ENCODE measurements around the gene TRIM34. TPM values are rescaled to one million over a fixed set of nuclear protein-coding genes. Genes with fewer than 3 reads are reported as not detected.
"Not testable (repeated sequence)": the region's sequence is repeated elsewhere in the genome, so short reads cannot be mapped to it uniquely, and the experiment has no call there.

TRIM34 gene
- total RNA-seq, 2 donors from 2014 or later, result 9.0 to 10.7 TPM

DNA sequence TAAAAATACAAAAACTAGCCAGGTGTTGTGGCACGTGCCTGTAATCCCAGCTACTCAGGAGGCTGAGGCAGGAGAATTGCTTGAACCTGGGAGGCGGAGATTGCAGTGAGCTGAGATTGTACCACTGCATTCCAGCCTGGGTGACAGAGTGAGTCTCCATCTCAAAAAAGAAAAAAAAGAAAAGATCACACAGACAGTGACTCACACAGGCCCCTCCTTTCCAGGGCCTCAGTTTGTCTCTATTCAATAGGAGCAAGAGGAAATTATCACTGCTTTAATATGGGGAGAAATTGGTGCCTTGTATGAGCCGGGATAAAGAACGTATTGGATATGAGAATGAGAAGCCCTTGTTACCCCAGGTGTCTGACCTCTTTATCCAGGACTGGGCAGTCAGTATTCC, 22.0 kb upstream of the TRIM34 start:
- DNase-seq; H3K4me1 Mint-ChIP-seq (ENCODE audit: low read depth); H3K27ac Mint-ChIP-seq; H3K9me3 Mint-ChIP-seq; H3K4me3 Mint-ChIP-seq; H3K36me3 Mint-ChIP-seq (ENCODE audit: insufficient read depth in 2 of 2); H3K27me3 Mint-ChIP-seq (ENCODE audit: low read depth); ATAC-seq (replicated peaks in 1 of 2): not testable (repeated sequence)

DNA sequence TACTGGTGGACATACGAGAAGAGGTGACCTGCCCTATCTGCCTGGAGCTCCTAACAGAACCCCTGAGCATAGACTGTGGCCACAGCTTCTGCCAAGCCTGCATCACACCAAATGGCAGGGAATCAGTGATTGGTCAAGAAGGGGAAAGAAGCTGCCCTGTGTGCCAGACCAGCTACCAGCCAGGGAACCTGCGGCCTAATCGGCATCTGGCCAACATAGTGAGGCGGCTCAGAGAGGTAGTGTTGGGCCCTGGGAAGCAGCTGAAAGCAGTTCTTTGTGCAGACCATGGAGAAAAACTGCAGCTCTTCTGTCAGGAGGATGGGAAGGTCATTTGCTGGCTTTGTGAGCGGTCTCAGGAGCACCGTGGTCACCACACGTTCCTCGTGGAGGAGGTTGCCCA, 21.5 kb upstream of the TRIM34 start:
- ATAC-seq (replicated peaks in 1 of 2) (no peak), DNase-seq (no peak)
- Mint-ChIP-seq H3K4me3 (no peak overlapping the region), H3K36me3 (ENCODE audit: insufficient read depth in 2 of 2) (no peaks in the 10 kb centered on the region), H3K9me3 (no peaks in the 10 kb centered on the region), H3K4me1 (ENCODE audit: low read depth) (no peaks in the 10 kb centered on the region), H3K27me3 (ENCODE audit: low read depth) (no peaks in the 10 kb centered on the region), H3K27ac (no peak overlapping the region)

DNA sequence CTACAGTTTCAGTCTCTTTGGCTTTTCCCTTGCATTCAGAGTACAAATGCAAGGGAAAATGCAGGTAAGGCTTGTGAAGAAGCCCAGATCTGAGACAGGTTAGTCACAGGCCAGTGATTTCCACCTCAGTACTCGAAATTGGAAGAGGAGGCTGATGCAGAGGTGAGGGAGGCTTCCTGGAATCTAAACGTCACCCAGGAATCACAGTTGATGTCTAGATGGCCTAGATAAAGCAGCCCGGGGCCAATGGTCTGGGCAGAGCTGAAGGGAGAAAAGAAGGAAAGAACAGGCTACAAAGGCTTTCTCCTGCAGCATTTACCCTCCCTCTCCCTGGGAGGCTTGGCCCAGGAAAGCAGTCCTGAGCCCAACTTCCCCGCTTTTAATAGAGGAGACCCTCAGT, 19.9 kb upstream of the TRIM34 start:
- ATAC-seq (replicated peaks in 1 of 2) (peak in 1 of 2 donors; percentile 10), DNase-seq (no peak)
- no peaks in the 10 kb centered on the region for H3K27me3 Mint-ChIP-seq (ENCODE audit: low read depth)
- H3K9me3 Mint-ChIP-seq, result no peaks in the 10 kb centered on the region
- H3K4me1 Mint-ChIP-seq (ENCODE audit: low read depth), result no peaks in the 10 kb centered on the region
- H3K4me3 Mint-ChIP-seq, result no peak overlapping the region
- no peak overlapping the region for H3K27ac Mint-ChIP-seq
- H3K36me3 Mint-ChIP-seq (ENCODE audit: insufficient read depth in 2 of 2), result no peaks in the 10 kb centered on the region

DNA sequence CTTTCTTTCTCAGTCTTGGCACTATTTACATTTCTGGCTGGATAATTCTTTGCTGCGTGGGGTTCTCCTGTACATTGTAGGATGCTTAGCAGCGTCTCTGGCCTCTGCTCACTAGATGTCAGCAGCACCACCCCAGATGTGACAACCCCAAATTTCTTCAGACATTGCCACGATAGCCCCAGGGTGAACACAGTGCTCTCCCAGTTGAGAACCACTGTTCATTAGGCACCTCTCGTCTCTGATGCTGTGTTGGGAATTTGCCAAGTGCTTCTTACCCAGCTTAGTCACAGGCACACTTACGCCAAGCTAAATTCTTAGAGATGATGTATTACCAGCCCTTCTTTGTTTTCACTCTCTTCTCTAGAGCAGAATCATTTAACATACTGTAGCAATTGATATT, 19.0 kb upstream of the TRIM34 start:
- ATAC-seq (replicated peaks in 1 of 2), result no peak
- H3K27me3 Mint-ChIP-seq (ENCODE audit: low read depth), result no peaks in the 10 kb centered on the region
- no peaks in the 10 kb centered on the region for H3K4me1 Mint-ChIP-seq (ENCODE audit: low read depth)
- H3K9me3 Mint-ChIP-seq, result no peaks in the 10 kb centered on the region
- no peak overlapping the region for H3K27ac Mint-ChIP-seq
- no peaks in the 10 kb centered on the region for H3K36me3 Mint-ChIP-seq (ENCODE audit: insufficient read depth in 2 of 2)
- no peak overlapping the region for H3K4me3 Mint-ChIP-seq
- no peak for DNase-seq

DNA sequence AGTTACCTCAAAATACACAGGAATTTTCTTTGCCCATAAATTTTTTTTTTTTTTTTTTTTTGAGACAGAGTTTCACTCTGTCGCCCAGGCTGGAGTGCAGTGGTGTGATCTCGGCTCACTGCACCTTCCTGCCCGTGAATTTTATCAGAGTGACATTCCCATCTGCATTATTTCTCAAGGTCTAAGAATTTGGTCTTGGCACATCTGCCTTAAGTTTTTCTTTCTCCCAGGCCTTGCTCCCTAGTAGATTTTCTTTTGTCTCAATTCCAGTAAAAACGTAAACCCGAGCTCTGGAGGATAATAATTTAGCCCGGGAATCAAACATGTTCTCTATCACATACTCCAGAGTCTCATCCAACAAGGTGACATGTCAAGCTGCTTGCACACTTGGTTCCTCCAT, 16.0 kb upstream of the TRIM34 start:
- H3K27me3 Mint-ChIP-seq (ENCODE audit: low read depth), result no peaks in the 10 kb centered on the region
- DNase-seq (no peak), ATAC-seq (replicated peaks in 1 of 2) (no peak)
- no peaks in the 10 kb centered on the region for H3K9me3 Mint-ChIP-seq
- no peaks in the 10 kb centered on the region for H3K4me1 Mint-ChIP-seq (ENCODE audit: low read depth)
- no peak overlapping the region for H3K4me3 Mint-ChIP-seq
- H3K27ac Mint-ChIP-seq, result no peak overlapping the region
- no peaks in the 10 kb centered on the region for H3K36me3 Mint-ChIP-seq (ENCODE audit: insufficient read depth in 2 of 2)

DNA sequence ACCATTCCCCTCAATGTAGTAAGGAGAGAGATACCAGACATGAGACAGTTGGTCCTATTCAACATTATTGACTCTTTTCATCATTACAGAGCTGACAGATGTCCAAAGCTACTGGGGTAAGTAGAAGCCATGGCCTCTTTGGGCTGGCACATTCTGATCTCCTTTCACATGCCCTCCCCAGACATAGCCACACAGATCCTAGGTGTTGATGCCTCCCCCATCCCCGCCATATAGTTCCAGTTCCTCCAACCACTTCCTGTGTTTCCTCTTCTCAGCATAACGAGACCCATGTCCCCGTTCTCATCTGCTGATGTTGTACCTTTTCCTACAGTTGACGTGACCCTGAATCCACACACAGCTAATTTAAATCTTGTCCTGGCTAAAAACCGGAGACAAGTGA, 14.4 kb upstream of the TRIM34 start:
- no peaks in the 10 kb centered on the region for H3K9me3 Mint-ChIP-seq
- no peak overlapping the region for H3K4me3 Mint-ChIP-seq
- H3K36me3 Mint-ChIP-seq (ENCODE audit: insufficient read depth in 2 of 2), result no peaks in the 10 kb centered on the region
- DNase-seq, result no peak
- no peak overlapping the region for H3K27ac Mint-ChIP-seq
- no peak for ATAC-seq (replicated peaks in 1 of 2)
- no peaks in the 10 kb centered on the region for H3K27me3 Mint-ChIP-seq (ENCODE audit: low read depth)
- no peaks in the 10 kb centered on the region for H3K4me1 Mint-ChIP-seq (ENCODE audit: low read depth)

DNA sequence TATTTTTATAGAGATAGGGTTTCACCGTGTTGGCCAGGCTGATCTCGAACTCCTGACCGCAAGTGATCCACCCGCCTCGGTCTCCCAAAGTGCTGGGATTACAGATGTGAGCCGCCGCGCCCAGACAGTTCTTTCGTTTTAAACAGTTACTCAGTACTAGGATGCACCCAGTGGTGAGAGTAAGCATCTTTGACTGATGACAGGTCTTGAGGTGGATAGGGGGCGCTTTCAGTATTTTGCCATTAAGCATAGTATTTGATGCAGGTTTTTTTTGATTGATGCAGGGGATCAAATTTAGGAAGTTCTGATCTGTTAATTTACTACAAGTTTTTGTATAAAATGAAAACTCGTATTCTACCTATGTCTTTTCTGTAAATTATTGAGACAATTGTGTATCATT, 13.2 kb upstream of the TRIM34 start:
- Mint-ChIP-seq H3K27ac (no peak overlapping the region), H3K9me3 (no peaks in the 10 kb centered on the region), H3K4me3 (no peak overlapping the region), H3K27me3 (ENCODE audit: low read depth) (no peaks in the 10 kb centered on the region), H3K4me1 (ENCODE audit: low read depth) (no peaks in the 10 kb centered on the region), H3K36me3 (ENCODE audit: insufficient read depth in 2 of 2) (no peaks in the 10 kb centered on the region)
- ATAC-seq (replicated peaks in 1 of 2) (no peak), DNase-seq (no peak)

DNA sequence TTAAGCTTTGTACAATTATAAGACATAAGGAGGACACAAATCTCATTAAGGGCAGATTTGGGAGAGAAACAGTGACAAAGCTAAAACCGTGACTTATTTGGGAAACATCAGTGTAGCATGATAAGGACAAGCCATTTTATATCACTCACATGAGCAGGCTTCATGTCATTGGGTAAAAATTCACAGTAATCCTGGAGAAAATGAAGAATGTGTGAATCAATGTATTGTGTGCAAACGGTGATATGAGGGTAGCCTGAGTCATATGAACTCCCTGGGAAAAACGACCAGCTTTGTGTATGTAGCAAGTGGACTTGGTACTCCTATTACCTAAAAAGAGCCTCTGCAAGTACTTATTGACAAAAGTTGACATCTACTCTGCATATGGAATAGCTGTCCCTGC, 6.0 kb upstream of the TRIM34 start:
- ATAC-seq (replicated peaks in 1 of 2), result no peak
- Mint-ChIP-seq H3K4me3 (no peak overlapping the region), H3K4me1 (ENCODE audit: low read depth) (peaks cover 3% of the 10 kb centered on the region), H3K27ac (peak overlapping the region; percentile 34), H3K27me3 (ENCODE audit: low read depth) (no peaks in the 10 kb centered on the region), H3K36me3 (ENCODE audit: insufficient read depth in 2 of 2) (no peaks in the 10 kb centered on the region), H3K9me3 (no peaks in the 10 kb centered on the region)
- no peak for DNase-seq

DNA sequence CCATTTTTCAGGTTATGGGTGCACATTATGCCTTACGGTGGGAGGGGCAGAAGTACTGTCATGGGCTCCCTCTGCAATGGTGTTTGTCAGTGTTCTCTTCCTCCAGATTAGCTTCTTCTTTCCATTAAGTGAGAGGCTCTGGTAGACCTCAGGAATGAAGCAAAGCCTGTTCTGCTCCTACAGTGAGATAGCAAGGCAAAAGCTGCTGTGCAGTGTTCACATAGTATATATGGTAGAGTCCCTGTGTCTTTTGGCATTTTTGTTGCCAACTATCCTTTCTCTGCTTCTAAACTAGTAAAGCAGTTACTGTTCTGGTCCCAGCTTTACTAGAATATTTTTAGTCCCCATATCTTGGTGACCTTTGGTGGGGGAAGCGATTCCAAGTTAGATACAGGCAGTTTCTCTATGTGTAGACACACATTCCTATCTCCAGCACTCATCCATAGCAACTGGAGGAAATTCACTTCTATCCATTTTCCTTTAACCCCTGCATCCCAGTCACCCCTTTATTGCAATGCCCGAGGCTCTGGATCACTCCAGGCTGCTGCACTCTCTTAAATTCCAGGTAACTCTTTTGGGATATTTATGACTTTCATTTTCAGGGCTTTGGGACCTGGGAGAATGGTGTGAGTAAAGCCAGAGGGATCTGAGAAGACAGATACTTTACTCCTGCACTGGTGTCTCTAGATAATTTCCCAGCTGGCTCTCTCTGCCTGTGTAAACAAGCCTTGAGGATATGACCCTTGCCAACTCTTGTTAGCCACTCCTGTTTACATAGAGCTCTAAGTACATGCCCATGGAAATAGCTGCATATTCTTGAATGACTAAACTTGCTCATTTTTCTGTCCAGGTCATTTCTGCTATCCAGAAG, 3.9 kb upstream of the TRIM34 start:
- Mint-ChIP-seq H3K27me3 (ENCODE audit: low read depth) (no peaks in the 10 kb centered on the region), H3K27ac (no peak overlapping the region), H3K36me3 (ENCODE audit: insufficient read depth in 2 of 2) (peaks cover 0 to 2% of the 10 kb centered on the region in 2 donors), H3K4me3 (no peak overlapping the region), H3K4me1 (ENCODE audit: low read depth) (peaks cover 17% of the 10 kb centered on the region), H3K9me3 (no peaks in the 10 kb centered on the region)
- DNase-seq (no peak), ATAC-seq (replicated peaks in 1 of 2) (no peak)

DNA sequence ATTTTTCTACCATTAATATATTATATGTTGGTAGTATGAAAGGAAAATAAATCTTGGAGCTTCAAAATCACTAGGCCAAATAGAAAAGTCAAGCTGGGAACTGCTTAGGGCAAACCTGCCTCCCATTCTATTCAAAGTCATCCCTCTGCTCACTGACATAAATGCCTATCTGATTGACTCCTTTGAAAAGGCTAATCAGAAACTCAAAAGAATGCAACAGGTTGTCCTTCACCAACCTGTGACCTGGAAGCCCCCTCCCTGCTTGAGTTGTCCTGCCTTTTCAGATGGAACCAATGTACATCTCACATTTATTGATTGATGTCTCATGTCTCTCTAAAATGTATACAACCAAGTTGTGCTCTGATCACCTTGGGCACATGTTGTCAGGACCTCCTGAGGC, 3.2 kb upstream of the TRIM34 start:
- ATAC-seq (replicated peaks in 1 of 2) (no peak), DNase-seq (no peak)
- Mint-ChIP-seq H3K36me3 (ENCODE audit: insufficient read depth in 2 of 2) (peaks cover 2 to 3% of the 10 kb centered on the region in 2 donors), H3K27me3 (ENCODE audit: low read depth) (no peaks in the 10 kb centered on the region), H3K9me3 (no peaks in the 10 kb centered on the region), H3K4me3 (no peak overlapping the region), H3K27ac (no peak overlapping the region), H3K4me1 (ENCODE audit: low read depth) (peaks cover 24% of the 10 kb centered on the region)

DNA sequence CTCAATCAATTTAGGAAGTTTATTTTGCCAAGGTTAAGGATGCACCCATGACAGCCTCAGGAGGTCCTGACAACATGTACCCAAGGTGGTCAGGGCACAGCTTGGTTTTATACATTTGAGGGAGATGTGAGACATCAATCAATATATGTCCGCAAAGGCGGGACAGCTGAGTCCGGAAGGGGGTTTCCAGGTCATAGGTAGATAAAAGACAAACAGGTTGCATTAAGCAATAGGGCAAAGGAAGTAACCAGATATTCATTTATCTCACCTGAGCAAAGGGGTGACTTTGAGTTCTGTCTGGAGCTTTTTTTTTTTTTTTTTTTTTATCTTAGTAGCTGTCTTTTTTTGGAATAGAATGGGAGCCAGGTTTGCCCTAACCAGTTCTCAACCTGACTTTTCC, 2.0 kb upstream of the TRIM34 start:
- Mint-ChIP-seq H3K9me3 (no peaks in the 10 kb centered on the region), H3K27me3 (ENCODE audit: low read depth) (no peaks in the 10 kb centered on the region), H3K36me3 (ENCODE audit: insufficient read depth in 2 of 2) (peaks cover 2 to 3% of the 10 kb centered on the region in 2 donors), H3K4me3 (no peak overlapping the region), H3K4me1 (ENCODE audit: low read depth) (peaks cover 37% of the 10 kb centered on the region), H3K27ac (no peak overlapping the region)
- ATAC-seq (replicated peaks in 1 of 2) (no peak), DNase-seq (no peak)

DNA sequence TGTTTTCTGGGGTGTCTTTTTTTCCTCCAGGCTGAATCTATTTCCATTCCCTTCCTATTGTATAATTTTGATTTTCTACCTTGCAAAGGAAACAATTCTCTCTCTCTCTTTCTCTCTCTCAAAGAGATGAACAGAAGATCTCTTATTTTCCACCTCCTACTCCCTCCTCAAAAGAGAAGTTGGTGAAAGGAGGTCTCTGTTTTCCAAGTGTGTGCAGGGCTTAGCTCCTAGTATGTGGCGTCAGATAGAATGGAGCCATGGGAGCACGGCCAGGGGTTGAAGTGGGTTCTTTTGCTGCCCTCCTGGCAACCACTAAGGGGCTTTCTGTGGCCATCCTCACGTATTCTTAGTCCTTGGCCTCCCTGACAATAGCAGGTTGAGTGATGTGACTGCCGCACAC, 480 bp downstream of the TRIM34 start:
- H3K4me1 Mint-ChIP-seq (ENCODE audit: low read depth), result peaks cover 39% of the 10 kb centered on the region

DNA sequence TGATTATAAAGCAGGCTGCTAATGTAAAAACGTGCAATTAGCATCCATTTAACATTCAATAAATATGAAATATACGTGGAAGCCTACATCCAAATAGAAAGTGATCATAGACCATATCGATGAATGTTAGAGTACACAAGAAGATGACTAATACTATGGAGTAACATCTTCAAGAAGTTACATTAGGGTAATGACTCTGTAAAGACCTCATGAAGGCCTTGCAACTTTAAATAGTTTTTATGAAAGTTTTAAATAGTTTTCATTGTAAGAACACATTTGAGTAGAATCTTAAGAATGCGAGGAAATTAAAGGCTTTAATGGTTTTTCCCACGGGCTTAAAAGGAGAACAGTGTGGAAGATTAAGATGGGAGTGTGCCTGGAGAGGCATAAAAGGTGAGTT, 1.4 kb downstream of the TRIM34 start:
- Mint-ChIP-seq H3K4me1 (ENCODE audit: low read depth) (peaks cover 42% of the 10 kb centered on the region), H3K27ac (peak overlapping the region; percentile 90)
- no peak for ATAC-seq (replicated peaks in 1 of 2)

More for the DNA sequence above, 480 bp downstream of the TRIM34 start:
- Mint-ChIP-seq H3K36me3 (ENCODE audit: insufficient read depth in 2 of 2) (peaks cover 2 to 3% of the 10 kb centered on the region in 2 donors), H3K4me3 (peak overlapping the region; percentile 89 to 90), H3K27ac (peak overlapping the region; percentile 90), H3K27me3 (ENCODE audit: low read depth) (no peaks in the 10 kb centered on the region), H3K9me3 (peaks cover 0 to 2% of the 10 kb centered on the region in 2 donors)
- DNase-seq, result no peak
- ATAC-seq (replicated peaks in 1 of 2), result no peak

DNA sequence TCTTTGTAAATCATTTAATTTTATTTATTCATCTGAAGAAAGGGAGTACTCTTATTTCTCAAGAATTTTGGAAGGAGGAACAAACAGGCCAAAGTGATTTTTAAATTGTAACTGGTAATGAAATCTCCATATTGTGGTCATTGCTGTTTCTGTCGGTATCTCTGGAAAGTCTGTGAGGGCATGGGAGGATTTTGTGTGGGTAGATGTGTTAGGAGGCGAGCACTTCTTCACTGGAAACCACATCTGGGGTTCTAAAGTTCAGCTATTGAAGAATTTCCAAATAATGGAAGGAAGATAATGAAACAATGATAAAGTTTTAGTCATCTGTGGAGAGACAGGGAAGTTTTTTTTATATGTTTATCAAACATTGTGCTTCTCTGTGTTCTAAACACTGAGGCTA, 6.6 kb downstream of the TRIM34 start:
- Mint-ChIP-seq H3K9me3 (peaks cover 0 to 2% of the 10 kb centered on the region in 2 donors), H3K27me3 (ENCODE audit: low read depth) (no peaks in the 10 kb centered on the region), H3K36me3 (ENCODE audit: insufficient read depth in 2 of 2) (peaks cover 6% of the 10 kb centered on the region in 2 donors), H3K4me3 (no peak overlapping the region), H3K4me1 (ENCODE audit: low read depth) (peaks cover 33% of the 10 kb centered on the region), H3K27ac (no peak overlapping the region)
- no peak for DNase-seq
- no peak for ATAC-seq (replicated peaks in 1 of 2)

More for the DNA sequence above, 1.4 kb downstream of the TRIM34 start:
- H3K9me3 Mint-ChIP-seq, result peaks cover 0 to 2% of the 10 kb centered on the region in 2 donors
- H3K36me3 Mint-ChIP-seq (ENCODE audit: insufficient read depth in 2 of 2), result peaks cover 2 to 3% of the 10 kb centered on the region in 2 donors
- H3K4me3 Mint-ChIP-seq, result peak overlapping the region; percentile 89 to 90
- H3K27me3 Mint-ChIP-seq (ENCODE audit: low read depth), result no peaks in the 10 kb centered on the region
- DNase-seq, result no peak

Data from activated T-cell treated with anti-CD3 and anti-CD28 coated beads, Interleukin-2, amount 50 U/mL, for 72 hours (primary cell).